CD4-positive, alpha-beta T cell treated with Interleukin-6 at 100 ng/mL for 8 hours (primary cell): Measurements from ENCODE around the gene TAOK1.
"Not testable (repeated sequence)": the region's sequence is repeated elsewhere in the genome, so short reads cannot be mapped to it uniquely, and the experiment has no call there.

Source experiments
- DNase-seq: peaks from one replicate; pipeline ENCODE4 v3.0.0-alpha.2; 2020; ENCODE audit warnings: mixed read lengths, low spot score

The TAOK1 gene

GRCh38 chr17:29389982-29390850, at the start of gene TAOK1:
Gene TAOK1 (plus strand): TSS chr17:29390363. CDS start chr17:29451549, 61,186 bp downstream.
- peak; percentile 97 for DNase-seq

GRCh38 chr17:29341726-29342125, 48.4 kb upstream of the TAOK1 start:
- DNase-seq: no peak

GRCh38 chr17:29342158-29342765, 47.9 kb upstream of the TAOK1 start:
- no peak for DNase-seq

GRCh38 chr17:29344201-29344856, 45.8 kb upstream of the TAOK1 start:
- DNase-seq: no peak

- DNase-seq: no peak
Measured at GRCh38 chr17:29345066-29345465, 45.1 kb upstream of the TAOK1 start.

- DNase-seq: not testable (repeated sequence)
Measured at GRCh38 chr17:29345470-29345869, 44.7 kb upstream of the TAOK1 start.

GRCh38 chr17:29346462-29346861, 43.7 kb upstream of the TAOK1 start:
- no peak for DNase-seq

- no peak for DNase-seq
Measured at GRCh38 chr17:29347831-29348629, 42.1 kb upstream of the TAOK1 start.

- DNase-seq: no peak
Measured at GRCh38 chr17:29349409-29349808, 40.8 kb upstream of the TAOK1 start.

- no peak for DNase-seq
Measured at GRCh38 chr17:29352146-29352545, 38.0 kb upstream of the TAOK1 start.

- no peak for DNase-seq
Measured at GRCh38 chr17:29357232-29357631, 32.9 kb upstream of the TAOK1 start.

GRCh38 chr17:29357821-29358232, 32.3 kb upstream of the TAOK1 start:
- DNase-seq: no peak

- no peak for DNase-seq
Measured at GRCh38 chr17:29358416-29358815, 31.7 kb upstream of the TAOK1 start.

- no peak for DNase-seq
Measured at GRCh38 chr17:29359777-29360176, 30.4 kb upstream of the TAOK1 start.

GRCh38 chr17:29363716-29364115, 26.4 kb upstream of the TAOK1 start:
- DNase-seq: no peak

GRCh38 chr17:29364691-29365090, 25.5 kb upstream of the TAOK1 start:
- no peak for DNase-seq

GRCh38 chr17:29368161-29368560, 22.0 kb upstream of the TAOK1 start:
- DNase-seq: no peak

- no peak for DNase-seq
Measured at GRCh38 chr17:29368926-29369325, 21.2 kb upstream of the TAOK1 start.

GRCh38 chr17:29369831-29370735, 20.1 kb upstream of the TAOK1 start:
- DNase-seq: peak; percentile 61

- DNase-seq: no peak
Measured at GRCh38 chr17:29376667-29377270, 13.4 kb upstream of the TAOK1 start.

GRCh38 chr17:29378500-29378899, 11.7 kb upstream of the TAOK1 start:
- no peak for DNase-seq
